GM18858 (cell line): ENCODE data around the gene MRAP2.
"Not testable (repeated sequence)": the region's sequence is repeated elsewhere in the genome, so short reads cannot be mapped to it uniquely, and the experiment has no call there.

Experiments used
- ATAC-seq: cut with Tn5 transposase; IDR thresholded peaks from one replicate; pipeline ENCODE4 v1.9.1; 2021; ENCODE audit not compliant: unreplicated experiment

The MRAP2 gene

GRCh38 chr6:84072442-84072997 is 38.9 kb downstream of the MRAP2 start:
- no peak for ATAC-seq

GRCh38 chr6:84074988-84075781 is 41.6 kb downstream of the MRAP2 start:
- ATAC-seq, result no peak

- ATAC-seq, result no peak
These were observed 44.1 kb downstream of the MRAP2 start for GRCh38 chr6:84077645-84078044.

- ATAC-seq, result no peak
These were observed 44.8 kb downstream of the MRAP2 start for GRCh38 chr6:84078335-84078734.

GRCh38 chr6:84081222-84081621 is 47.6 kb downstream of the MRAP2 start:
- no peak for ATAC-seq

- no peak for ATAC-seq
These were observed 49.2 kb downstream of the MRAP2 start for GRCh38 chr6:84082689-84083265.

- ATAC-seq, result not testable (repeated sequence)
These were observed 51.1 kb downstream of the MRAP2 start for GRCh38 chr6:84084705-84085104.

- ATAC-seq, result no peak
These were observed 52.5 kb downstream of the MRAP2 start for GRCh38 chr6:84086056-84086455.

GRCh38 chr6:84086545-84087429 is 53.2 kb downstream of the MRAP2 start:
- no peak for ATAC-seq

GRCh38 chr6:84089081-84089480 is 55.5 kb downstream of the MRAP2 start:
- no peak for ATAC-seq

GRCh38 chr6:84089552-84089951 is 56.0 kb downstream of the MRAP2 start:
- no peak for ATAC-seq

GRCh38 chr6:84093441-84094435 is 60.2 kb downstream of the MRAP2 start:
- peak; percentile 58 for ATAC-seq

- no peak for ATAC-seq
These were observed 61.6 kb downstream of the MRAP2 start for GRCh38 chr6:84095156-84095555.

- ATAC-seq, result no peak
These were observed 69.5 kb downstream of the MRAP2 start for GRCh38 chr6:84103029-84103428.

- not testable (repeated sequence) for ATAC-seq
These were observed 71.8 kb downstream of the MRAP2 start for GRCh38 chr6:84105215-84105924.

- ATAC-seq, result no peak
These were observed 73.9 kb downstream of the MRAP2 start for GRCh38 chr6:84107495-84107894.

GRCh38 chr6:84111351-84111750 is 77.8 kb downstream of the MRAP2 start:
- not testable (repeated sequence) for ATAC-seq

GRCh38 chr6:84114933-84115594 is 81.5 kb downstream of the MRAP2 start:
- ATAC-seq, result not testable (repeated sequence)

GRCh38 chr6:84118191-84118590 is 84.6 kb downstream of the MRAP2 start:
- ATAC-seq, result no peak
